HuH-7 (cell line): Measurements from ENCODE around the gene TAPBP.
"Not testable (repeated sequence)": the region's sequence is repeated elsewhere in the genome, so short reads cannot be mapped to it uniquely, and the experiment has no call there.

Experiments used
- DNase-seq: peaks from one replicate; pipeline ENCODE4 v3.0.0; 2011; ENCODE audit warnings: low spot score

Gene TAPBP

GRCh38 chr6:33276581-33276863 lies 37.4 kb downstream of the TAPBP start:
- DNase-seq, result no peak

- DNase-seq, result not testable (repeated sequence)
Measured at GRCh38 chr6:33275795-33276580, 37.9 kb downstream of the TAPBP start.

- no peak for DNase-seq
Measured at GRCh38 chr6:33273924-33274902, 39.7 kb downstream of the TAPBP start.

- DNase-seq, result no peak
Measured at GRCh38 chr6:33273129-33273923, 40.6 kb downstream of the TAPBP start.

- DNase-seq, result no peak
Measured at GRCh38 chr6:33272275-33273128, 41.4 kb downstream of the TAPBP start.

- peak; percentile 77 for DNase-seq
Measured at GRCh38 chr6:33271468-33272274, 42.2 kb downstream of the TAPBP start, which contains the start of the genes RPS18 and VPS52. Gene RPS18 (plus strand): TSS chr6:33272075. CDS start chr6:33272120, 45 bp downstream. Gene VPS52 (minus strand): TSS chr6:33271876. CDS start chr6:33271675, 201 bp downstream.

- DNase-seq, result no peak
Measured at GRCh38 chr6:33271117-33271467, 42.8 kb downstream of the TAPBP start.

- DNase-seq, result no peak
Measured at GRCh38 chr6:33264015-33264414, 49.9 kb downstream of the TAPBP start.

GRCh38 chr6:33262490-33262889 lies 51.4 kb downstream of the TAPBP start:
- DNase-seq, result not testable (repeated sequence)

- no peak for DNase-seq
Measured at GRCh38 chr6:33259032-33259431, 54.8 kb downstream of the TAPBP start.

- no peak for DNase-seq
Measured at GRCh38 chr6:33254591-33254990, 59.3 kb downstream of the TAPBP start.

- no peak for DNase-seq
Measured at GRCh38 chr6:33252759-33253158, 61.1 kb downstream of the TAPBP start.

GRCh38 chr6:33251395-33252012 lies 62.4 kb downstream of the TAPBP start:
- DNase-seq, result no peak

GRCh38 chr6:33250731-33251130 lies 63.1 kb downstream of the TAPBP start:
- no peak for DNase-seq

- no peak for DNase-seq
Measured at GRCh38 chr6:33249732-33250630, 63.9 kb downstream of the TAPBP start.
